DOHH2 (cell line): ENCODE results near the gene FRS2.

Source experiments
- CTCF ChIP-seq: fragments of 200-600 bp; sonication (generic); IDR thresholded peaks from one replicate; pipeline ENCODE4 v1.5.1; 2014; ENCODE audit warnings: antibody characterized with exemption, mild to moderate bottlenecking, low read depth, low read length; ENCODE audit not compliant: poor library complexity, severe bottlenecking
- EZH2phosphoT487 ChIP-seq: fragments of 200-600 bp; sonication (generic); IDR thresholded peaks from 2 replicates; pipeline ENCODE4 v1.6.1; 2017; ENCODE audit warnings: borderline replicate concordance, mild to moderate bottlenecking, antibody characterized with exemption, low read length, moderate library complexity, mixed read lengths

DNA sequence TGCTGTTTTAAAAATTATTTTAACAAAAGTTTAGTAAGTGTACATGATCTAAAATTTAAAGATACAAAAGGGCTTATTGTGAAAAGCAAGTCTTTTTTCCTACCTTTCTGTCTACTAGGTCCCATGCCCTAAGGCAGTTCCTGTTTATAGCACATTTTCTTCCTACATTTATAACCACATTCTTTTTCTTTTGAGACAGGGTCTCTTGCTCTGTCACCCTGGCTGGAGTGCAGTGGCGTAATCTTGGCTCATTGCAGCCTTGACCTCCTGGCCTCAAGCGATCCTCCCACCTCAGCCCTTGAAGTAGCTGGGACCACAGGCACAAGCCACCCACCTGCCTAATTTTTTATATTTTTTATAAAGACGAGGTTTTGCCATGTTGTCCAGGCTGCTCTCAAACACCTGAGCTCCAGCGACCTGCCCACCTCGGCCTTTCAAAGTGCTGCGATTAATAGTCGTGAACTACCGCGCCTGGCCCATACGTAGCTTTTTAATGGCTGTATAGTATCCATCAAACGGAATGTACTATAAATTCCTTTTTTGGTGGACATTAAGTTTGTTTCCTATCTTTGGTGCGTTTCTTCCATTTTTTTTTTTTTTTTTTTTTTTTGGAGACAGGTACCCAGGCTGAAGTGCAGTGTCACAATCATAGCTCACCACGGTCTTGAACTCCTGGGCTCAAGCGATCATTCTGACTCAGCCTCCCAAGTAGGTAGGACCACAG, 20.9 kb downstream of the FRS2 start:
- TF ChIP-seq CTCF = no peak
- TF ChIP-seq EZH2phosphoT487 = no peak
